H1 (cell line): ENCODE measurements around the gene DEDD. TPM values are rescaled to one million over a fixed set of nuclear protein-coding genes. Genes with fewer than 3 reads are reported as not detected.
A peak's percentile ranks its signal among the peaks of the same experiment; 100 is the strongest.

Experiments
- CTCF ChIA-PET: fragments of 300-600 bp; sonication (Branson Sonifier 250); formaldehyde crosslinking; loops from one replicate; lab custom pipeline; 2021; ENCODE audit not compliant: partially characterized antibody; lab: Charles Lee
- POLR2A ChIA-PET: fragments of 300-600 bp; sonication (Branson Sonifier 250); formaldehyde crosslinking; loops from one replicate; lab custom pipeline; 2021; ENCODE audit warnings: inconsistent platforms; ENCODE audit not compliant: partially characterized antibody; lab: Charles Lee
- DNase-seq, 2 experiments: peaks; one replicate each; pipeline versions ENCODE4 v3.0.0 to v3.0.0-alpha.2; 2010 to 2022; ENCODE audit warnings: low spot score in 2 of 2, low read depth in 1 of 2, mixed read lengths in 1 of 2
- FAIRE-seq: peaks from 2 replicates; lab custom pipeline; 2011; peaks lifted over from hg19 to GRCh38; lab: Jason Lieb, UNC
- H2AFZ ChIP-seq: 2 replicates; pipeline ENCODE4 v1.8.1; 2012; ENCODE audit warnings: low read length, inconsistent platforms
- H2AK5ac ChIP-seq: 2 replicates; pipeline ENCODE4 v1.6.1; 2013; ENCODE audit warnings: low read depth, low read length
- H2BK120ac ChIP-seq: replicated peaks from 2 replicates; pipeline ENCODE3; 2013; ENCODE audit warnings: low read depth, low read length, inconsistent platforms
- H2BK12ac ChIP-seq: 2 replicates; pipeline ENCODE4 v1.6.1; 2013; ENCODE audit warnings: low read depth, low read length
- H2BK15ac ChIP-seq: 2 replicates; pipeline ENCODE4 v1.6.1; 2013; ENCODE audit warnings: low read length
- H2BK20ac ChIP-seq: 2 replicates; pipeline ENCODE4 v1.6.1; 2013; ENCODE audit warnings: low read length
- H2BK5ac ChIP-seq: 2 replicates; pipeline ENCODE4 v1.6.1; 2013; ENCODE audit warnings: low read depth, low read length
- H3K14ac ChIP-seq: 2 replicates; pipeline ENCODE4 v1.6.1; 2013; ENCODE audit warnings: inconsistent platforms; ENCODE audit not compliant: insufficient read length
- H3K18ac ChIP-seq: 2 replicates; pipeline ENCODE4 v1.6.1; 2013; ENCODE audit warnings: low read length; ENCODE audit errors: extremely low read depth
- H3K23ac ChIP-seq: 2 replicates; pipeline ENCODE4 v1.6.1; 2013; ENCODE audit warnings: inconsistent platforms; ENCODE audit not compliant: insufficient read length
- H3K23me2 ChIP-seq: 2 replicates; pipeline ENCODE4 v1.6.1; 2013; ENCODE audit warnings: low read depth, low read length
- H3K27ac ChIP-seq: 2 replicates; pipeline ENCODE4 v1.6.1; 2011; ENCODE audit warnings: low read depth, low read length, inconsistent platforms
- H3K27me3 ChIP-seq, 4 experiments: replicated peaks in 1 of 4; 1 replicate in 1 of 4; 2 replicates in 3 of 4; pipeline versions ENCODE4 v1.6.1 to v1.8.1; 2011 to 2013; ENCODE audit warnings: low read length in 3 of 4, mild to moderate bottlenecking in 3 of 4, inconsistent platforms in 2 of 4, mixed read lengths in 2 of 4, moderate library complexity in 1 of 4; ENCODE audit not compliant: control insufficient read depth in 3 of 4, insufficient read depth in 3 of 4; ENCODE audit errors: extremely low read depth in 1 of 4
- H3K36me3 ChIP-seq, 4 experiments: 2 replicates each; pipeline versions ENCODE4 v1.6.1 to v1.8.1; 2011 to 2013; ENCODE audit warnings: mild to moderate bottlenecking in 4 of 4, low read length in 3 of 4, moderate library complexity in 2 of 4, control low read depth in 1 of 4, inconsistent platforms in 1 of 4; ENCODE audit not compliant: insufficient read depth in 4 of 4, control insufficient read depth in 2 of 4
- H3K4ac ChIP-seq: replicated peaks from 2 replicates; pipeline ENCODE3; 2013; ENCODE audit warnings: low read length, low read depth, mixed read lengths, inconsistent platforms; ENCODE audit not compliant: insufficient read length
- H3K4me1 ChIP-seq, 4 experiments: replicated peaks in 1 of 4; 1 replicate in 1 of 4; 2 replicates in 3 of 4; pipeline versions ENCODE4 v1.6.1 to v1.8.1; 2011 to 2013; ENCODE audit warnings: low read length in 3 of 4, inconsistent platforms in 2 of 4, mixed read lengths in 1 of 4; ENCODE audit not compliant: insufficient read depth in 4 of 4, control insufficient read depth in 3 of 4
- H3K4me2 ChIP-seq, 2 experiments: 2 replicates each; pipeline versions ENCODE4 v1.6.1 to v1.8.1; 2011 to 2013; ENCODE audit warnings: low read depth in 2 of 2, low read length in 2 of 2, control low read depth in 1 of 2, inconsistent platforms in 1 of 2, mild to moderate bottlenecking in 1 of 2; ENCODE audit not compliant: insufficient read depth in 1 of 2
- H3K4me3 ChIP-seq, 4 experiments: fragments of 200-600, 300-600 bp in 1 of 4; sonication (generic), shearing (Covaris generic), sonication (Bioruptor Twin) in 1 of 4; 2 replicates each; pipeline versions ENCODE4 v1.5.1 to v1.8.1; 2011 to 2016; ENCODE audit warnings: low read length in 4 of 4, low read depth in 3 of 4, control low read depth in 2 of 4, inconsistent platforms in 2 of 4, mild to moderate bottlenecking in 2 of 4, mixed read lengths in 1 of 4, moderate library complexity in 1 of 4; ENCODE audit not compliant: insufficient read depth in 2 of 4; ENCODE audit errors: extremely low read depth in 1 of 4
- H3K56ac ChIP-seq: replicated peaks from 2 replicates; pipeline ENCODE3; 2013; ENCODE audit warnings: low read depth, mild to moderate bottlenecking, mixed read lengths, low read length, inconsistent platforms; ENCODE audit not compliant: insufficient read length
- H3K79me1 ChIP-seq: 2 replicates; pipeline ENCODE4 v1.6.1; 2013; ENCODE audit warnings: low read depth, low read length, control low read depth
- H3K79me2 ChIP-seq, 2 experiments: 2 replicates each; pipeline versions ENCODE4 v1.6.1 to v1.8.1; 2012 to 2013; ENCODE audit warnings: low read length in 2 of 2, mild to moderate bottlenecking in 2 of 2, inconsistent platforms in 1 of 2; ENCODE audit not compliant: insufficient read depth in 2 of 2, control insufficient read depth in 1 of 2
- H3K9ac ChIP-seq, 4 experiments: replicated peaks in 1 of 4; 1 replicate in 1 of 4; 2 replicates in 3 of 4; pipeline versions ENCODE4 v1.6.1 to v1.8.1; 2011 to 2013; ENCODE audit warnings: low read depth in 3 of 4, low read length in 3 of 4, control low read depth in 2 of 4, mild to moderate bottlenecking in 2 of 4, moderate library complexity in 2 of 4, inconsistent platforms in 1 of 4; ENCODE audit errors: extremely low read depth in 1 of 4
- H3K9me3 ChIP-seq, 2 experiments: 2 replicates each; pipeline versions ENCODE4 v1.6.1 to v1.8.1; 2012 to 2013; ENCODE audit warnings: mild to moderate bottlenecking in 2 of 2, moderate library complexity in 2 of 2, control low read depth in 1 of 2, inconsistent platforms in 1 of 2, low read depth in 1 of 2, low read length in 1 of 2, mixed read lengths in 1 of 2; ENCODE audit not compliant: insufficient read depth in 2 of 2
- H4K20me1 ChIP-seq, 2 experiments: replicated peaks in 1 of 2; 2 replicates each; pipeline versions ENCODE3 to v1.8.1; 2011 to 2013; ENCODE audit warnings: inconsistent platforms in 2 of 2, low read length in 2 of 2, mild to moderate bottlenecking in 1 of 2; ENCODE audit not compliant: insufficient read depth in 2 of 2, control insufficient read depth in 1 of 2
- H4K5ac ChIP-seq: 2 replicates; pipeline ENCODE4 v1.6.1; 2013; ENCODE audit warnings: low read length, low read depth, mixed read lengths, inconsistent platforms; ENCODE audit not compliant: insufficient read length
- H4K8ac ChIP-seq: 2 replicates; pipeline ENCODE4 v1.8.0; 2013; ENCODE audit warnings: mild to moderate bottlenecking, moderate library complexity, low read length, inconsistent platforms; ENCODE audit not compliant: insufficient read depth; ENCODE audit errors: extremely low read depth
- H4K91ac ChIP-seq: replicated peaks from 2 replicates; pipeline ENCODE3; 2013; ENCODE audit warnings: low read length, mixed read lengths, inconsistent platforms; ENCODE audit not compliant: insufficient read length
- EGR1 ChIP-seq: IDR thresholded peaks from 2 replicates; pipeline ENCODE4 v1.6.1; 2011; ENCODE audit warnings: low read depth, low read length, borderline replicate concordance
- EP300 ChIP-seq, 2 experiments: IDR thresholded peaks; 1 replicate in 1 of 2; 2 replicates in 1 of 2; pipeline ENCODE4 v1.6.1; 2011 to 2012; ENCODE audit warnings: low read depth in 2 of 2, low read length in 2 of 2, mild to moderate bottlenecking in 2 of 2, borderline replicate concordance in 1 of 2, inconsistent platforms in 1 of 2, moderate library complexity in 1 of 2
- JUND ChIP-seq: IDR thresholded peaks from 2 replicates; pipeline ENCODE4 v1.6.1; 2011; ENCODE audit warnings: mild to moderate bottlenecking, improper control_type of control experiment, low read length
- SIX5 ChIP-seq: IDR thresholded peaks from 2 replicates; pipeline ENCODE4 v1.6.1; 2011; ENCODE audit warnings: mild to moderate bottlenecking, low read depth, low read length
- TCF12 ChIP-seq: IDR thresholded peaks from 2 replicates; pipeline ENCODE4 v1.6.1; 2011; ENCODE audit warnings: low read depth, mild to moderate bottlenecking, low read length
- TEAD4 ChIP-seq: IDR thresholded peaks from 2 replicates; pipeline ENCODE4 v1.6.1; 2012; ENCODE audit warnings: low read depth, low read length, inconsistent platforms, mixed read lengths
- WGBS, 2 experiments: shearing (Covaris generic) in 1 of 2; methylation state at CpG; one replicate each; pipeline versions ENCODE4 v1.1.6 to v1.1.7; 2013 to 2015; ENCODE audit warnings: low lambda C conversion rate in 2 of 2, mixed read lengths in 2 of 2, inconsistent platforms in 1 of 2, low coverage in 1 of 2, missing lambda C conversion rate in 1 of 2; ENCODE audit not compliant: insufficient replicate concordance in 2 of 2, insufficient coverage in 1 of 2, insufficient read length in 1 of 2; ENCODE audit errors: extremely low coverage in 1 of 2, missing lambda C conversion rate in 1 of 2; 5-methylcytosine and 5-hydroxymethylcytosine counted together
- polyA plus RNA-seq, 7 experiments: library from polyadenylated mRNA; depleted of rRNA in 3 of 7; stranded (reverse) in 5 of 7; unstranded in 2 of 7; fragments of >200 nt in 5 of 7; fragments of 200-250 nt in 2 of 7; gene quantifications; 1 replicate in 5 of 7; 2 replicates in 1 of 7; 4 replicates in 1 of 7; pipeline versions ENCODE4 v1.2.1 to v1.2.3, GENCODE V29; 2011 to 2013; ENCODE audit warnings: missing spikeins in 2 of 7, mixed read lengths in 2 of 7
- total RNA-seq: library from RNA; stranded (reverse); fragmentation: NEBNext Ultra II Directional; extraction: Animal tissue kit (Norgen Biotek cat#: 25700); gene quantifications from 2 replicates; pipeline ENCODE4 v1.2.1, GENCODE V29; 2021
- TF ChIP-seq, protein P1 (sequence below): IDR thresholded peaks from 2 replicates; pipeline ENCODE4 v1.6.1; 2012; ENCODE audit warnings: inconsistent platforms
- TF ChIP-seq, protein P2 (sequence below), 3 experiments: IDR thresholded peaks; 1 replicate in 2 of 3; 2 replicates in 1 of 3; pipeline versions ENCODE4 v1.5.1 to v1.6.1; 2011; ENCODE audit warnings: low read length in 3 of 3, mild to moderate bottlenecking in 3 of 3, inconsistent platforms in 2 of 3, low read depth in 1 of 3, moderate library complexity in 1 of 3; ENCODE audit not compliant: insufficient read depth in 1 of 3; ENCODE audit errors: control extremely low read depth in 1 of 3

DEDD gene
- total and polyA plus RNA-seq, 2 of the 8 experiments (the other 6 are each of a cell fraction or from before 2014, with no cell fraction given) = 42.6 to 55.9 TPM

DNA sequence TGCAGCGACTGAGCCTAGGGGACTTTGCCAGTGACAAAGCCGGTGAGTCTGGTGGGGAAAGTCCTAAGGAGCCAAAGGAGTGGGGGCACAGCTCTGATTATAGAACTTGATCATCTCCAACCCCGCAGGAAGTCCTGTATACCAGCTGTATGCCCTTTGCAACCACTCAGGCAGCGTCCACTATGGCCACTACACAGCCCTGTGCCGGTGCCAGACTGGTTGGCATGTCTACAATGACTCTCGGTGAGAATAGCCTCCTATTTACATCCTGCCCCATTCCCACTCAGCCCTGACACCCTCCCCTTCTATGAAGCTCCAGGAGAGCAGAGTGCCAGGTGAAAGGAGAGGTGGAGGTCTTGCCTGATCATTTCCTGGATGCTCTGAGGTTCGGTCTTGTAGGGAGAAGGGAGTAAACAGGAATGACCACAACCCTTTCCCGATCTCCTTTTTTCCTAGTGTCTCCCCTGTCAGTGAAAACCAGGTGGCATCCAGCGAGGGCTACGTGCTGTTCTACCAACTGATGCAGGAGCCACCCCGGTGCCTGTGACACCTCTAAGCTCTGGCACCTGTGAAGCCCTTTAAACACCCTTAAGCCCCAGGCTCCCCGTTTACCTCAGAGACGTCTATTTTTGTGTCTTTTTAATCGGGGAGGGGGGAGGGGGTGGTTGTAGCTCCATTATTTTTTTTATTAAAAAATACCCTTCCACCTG is 32.6 kb upstream of the DEDD start:
- Histone ChIP-seq H3K36me3 (peaks cover 0 to 9% (median 4%) of the 10 kb centered on the region in 4 experiments; a peak in 3 of 8 replicates), H3K27me3 (no peaks in the 10 kb centered on the region), H3K4me1 (peaks cover 0 to 11% (median 8%) of the 10 kb centered on the region in 4 experiments; a peak in 4 of 7 replicates), H2BK120ac (no peak overlapping the region), H4K8ac (no peak overlapping the region; the same call in 1 of the 2 replicates), H3K79me1 (no peaks in the 10 kb centered on the region; the same call in 1 of the 2 replicates), H3K79me2 (no peaks in the 10 kb centered on the region; a peak in 1 of 4 replicates), H2BK12ac (no peak overlapping the region), H4K91ac (no peak overlapping the region), H3K9ac (no peak overlapping the region), H3K4me3 (peak overlapping the region; percentile 64 to 87 (median 82); a peak in 5 of 8 replicates), H3K4ac (no peak overlapping the region), H2AFZ (no peak overlapping the region), H3K18ac (no peak overlapping the region), H3K23ac (no peak overlapping the region), H3K4me2 (peak overlapping the region; percentile 66 to 92), H3K56ac (no peak overlapping the region), H3K14ac (no peak overlapping the region), H4K20me1 (no peaks in the 10 kb centered on the region), H2BK15ac (no peak overlapping the region), H2BK20ac (no peak overlapping the region), H3K9me3 (no peaks in the 10 kb centered on the region), H2AK5ac (no peak overlapping the region), H3K23me2 (peaks cover 11% of the 10 kb centered on the region; the same call in 1 of the 2 replicates), H2BK5ac (no peak overlapping the region; the same call in 1 of the 2 replicates), H4K5ac (no peak overlapping the region), H3K27ac (no peak overlapping the region)
- FAIRE-seq = no peak
- WGBS, 2 experiments = 71% methylated on average over 14 of the region's 14 CpGs; no CpG with 5 or more reads in 1 of the 2 experiments
- DNase-seq = no peak
- CTCF ChIA-PET = interaction anchor here (0.6 to 5.3 kb wide), 23 partner anchors 10 to 555 kb away, joined by 3 to 32 read pairs (median 4); partner anchors contain the start of genes ADAMTS4, B4GALT3, DEDD and KLHDC9
- POLR2A ChIA-PET = interaction anchor here (0.6 to 4.7 kb wide), 6 partner anchors 11 to 127 kb away, joined by 3 to 51 read pairs (median 19); partner anchors contain the start of genes B4GALT3, DEDD, NDUFS2 and UFC1
- TF ChIP-seq SIX5 (no peak), JUND (no peak), TEAD4 (no peak), TCF12 (no peak), EP300 (IDR thresholded peaks at IDR 0.05; ENCODE audit: borderline replicate concordance in 1 of 2, low read depth in 2 of 2, low read length in 2 of 2) (no peak), EGR1 (no peak)
- TF ChIP-seq, protein P1, sequence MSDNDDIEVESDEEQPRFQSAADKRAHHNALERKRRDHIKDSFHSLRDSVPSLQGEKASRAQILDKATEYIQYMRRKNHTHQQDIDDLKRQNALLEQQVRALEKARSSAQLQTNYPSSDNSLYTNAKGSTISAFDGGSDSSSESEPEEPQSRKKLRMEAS = no peak
- TF ChIP-seq, protein P2, sequence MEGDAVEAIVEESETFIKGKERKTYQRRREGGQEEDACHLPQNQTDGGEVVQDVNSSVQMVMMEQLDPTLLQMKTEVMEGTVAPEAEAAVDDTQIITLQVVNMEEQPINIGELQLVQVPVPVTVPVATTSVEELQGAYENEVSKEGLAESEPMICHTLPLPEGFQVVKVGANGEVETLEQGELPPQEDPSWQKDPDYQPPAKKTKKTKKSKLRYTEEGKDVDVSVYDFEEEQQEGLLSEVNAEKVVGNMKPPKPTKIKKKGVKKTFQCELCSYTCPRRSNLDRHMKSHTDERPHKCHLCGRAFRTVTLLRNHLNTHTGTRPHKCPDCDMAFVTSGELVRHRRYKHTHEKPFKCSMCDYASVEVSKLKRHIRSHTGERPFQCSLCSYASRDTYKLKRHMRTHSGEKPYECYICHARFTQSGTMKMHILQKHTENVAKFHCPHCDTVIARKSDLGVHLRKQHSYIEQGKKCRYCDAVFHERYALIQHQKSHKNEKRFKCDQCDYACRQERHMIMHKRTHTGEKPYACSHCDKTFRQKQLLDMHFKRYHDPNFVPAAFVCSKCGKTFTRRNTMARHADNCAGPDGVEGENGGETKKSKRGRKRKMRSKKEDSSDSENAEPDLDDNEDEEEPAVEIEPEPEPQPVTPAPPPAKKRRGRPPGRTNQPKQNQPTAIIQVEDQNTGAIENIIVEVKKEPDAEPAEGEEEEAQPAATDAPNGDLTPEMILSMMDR (IDR thresholded peaks at IDR 0.05; ENCODE audit: control extremely low read depth in 1 of 3, insufficient read depth in 1 of 3, low read depth in 1 of 3, low read length in 3 of 3) = no peak
